Neutrophil (primary cell): Measurements from ENCODE around the gene S100PBP.
A peak's percentile ranks its signal among the peaks of the same experiment; 100 is the strongest.

Source experiments
- H3K27ac ChIP-seq: fragments of 200-600 bp; sonication (generic); 2 replicates; pipeline ENCODE4 v1.5.1; 2016; ENCODE audit warnings: mild to moderate bottlenecking, moderate library complexity
- H3K27me3 ChIP-seq: fragments of 200-600 bp; sonication (generic); 2 replicates; pipeline ENCODE4 v1.6.0; 2016; ENCODE audit warnings: mild to moderate bottlenecking
- H3K36me3 ChIP-seq: fragments of 200-600 bp; sonication (generic); 2 replicates; pipeline ENCODE4 v1.5.1; 2017
- H3K4me1 ChIP-seq, 2 experiments: fragments of 200-600 bp in 1 of 2; sonication (generic) in 1 of 2; 1 replicate in 1 of 2; 2 replicates in 1 of 2; pipeline versions ENCODE4 v1.5.1 to v1.6.1; 2013 to 2016; ENCODE audit warnings: low read depth in 1 of 2, low read length in 1 of 2, mild to moderate bottlenecking in 1 of 2, moderate library complexity in 1 of 2; ENCODE audit not compliant: control insufficient read depth in 1 of 2, insufficient read depth in 1 of 2
- H3K4me3 ChIP-seq, 2 experiments: fragments of 200-600 bp in 1 of 2; sonication (generic) in 1 of 2; 1 replicate in 1 of 2; 2 replicates in 1 of 2; pipeline ENCODE4 v1.5.1; 2013 to 2016; ENCODE audit warnings: low read depth in 1 of 2, low read length in 1 of 2, mild to moderate bottlenecking in 1 of 2, moderate library complexity in 1 of 2
- H3K9me3 ChIP-seq: fragments of 200-600 bp; sonication (generic); 2 replicates; pipeline ENCODE4 v1.5.1; 2016
- CTCF ChIP-seq: fragments of 200-600 bp; sonication (generic); IDR thresholded peaks from 2 replicates; pipeline ENCODE4 v1.5.1; 2016; ENCODE audit warnings: antibody characterized with exemption

The S100PBP gene

GRCh38 chr1:32890516-32891240, 73.2 kb downstream of the S100PBP start:
- Histone ChIP-seq H3K4me1 (peaks cover 0 to 10% of the 10 kb centered on the region in 2 experiments), H3K36me3 (no peaks in the 10 kb centered on the region), H3K9me3 (no peaks in the 10 kb centered on the region), H3K27me3 (peaks cover 100% of the 10 kb centered on the region), H3K27ac (no peak overlapping the region), H3K4me3 (no peak overlapping the region)
- TF ChIP-seq CTCF = no peak

GRCh38 chr1:32891241-32891570, 73.8 kb downstream of the S100PBP start:
- Histone ChIP-seq H3K27ac (no peak overlapping the region), H3K4me3 (no peak overlapping the region), H3K36me3 (no peaks in the 10 kb centered on the region), H3K4me1 (peaks cover 0 to 10% of the 10 kb centered on the region in 2 experiments), H3K9me3 (no peaks in the 10 kb centered on the region), H3K27me3 (peaks cover 100% of the 10 kb centered on the region)
- no peak for TF ChIP-seq CTCF

GRCh38 chr1:32891630-32892029, 74.2 kb downstream of the S100PBP start:
- Histone ChIP-seq H3K27me3 (peaks cover 100% of the 10 kb centered on the region), H3K9me3 (no peaks in the 10 kb centered on the region), H3K36me3 (no peaks in the 10 kb centered on the region)

GRCh38 chr1:32892368-32893197, 75.1 kb downstream of the S100PBP start:
- H3K27me3 ChIP-seq = peaks cover 100% of the 10 kb centered on the region
- H3K4me3 ChIP-seq = no peak overlapping the region
- peak; percentile 27 for TF ChIP-seq CTCF
- no peaks in the 10 kb centered on the region for H3K36me3 ChIP-seq
- H3K9me3 ChIP-seq = no peaks in the 10 kb centered on the region
- peaks cover 0 to 10% of the 10 kb centered on the region in 2 experiments for H3K4me1 ChIP-seq
- no peak overlapping the region for H3K27ac ChIP-seq

More at GRCh38 chr1:32891630-32892029, 74.2 kb downstream of the S100PBP start:
- no peak for TF ChIP-seq CTCF
- Histone ChIP-seq H3K4me1 (peaks cover 0 to 10% of the 10 kb centered on the region in 2 experiments), H3K27ac (no peak overlapping the region), H3K4me3 (no peak overlapping the region)

- H3K4me1 ChIP-seq = peaks cover 0 to 10% of the 10 kb centered on the region in 2 experiments
- peaks cover 100% of the 10 kb centered on the region for H3K27me3 ChIP-seq
- H3K9me3 ChIP-seq = no peaks in the 10 kb centered on the region
- peak; percentile 4 for TF ChIP-seq CTCF
- H3K36me3 ChIP-seq = no peaks in the 10 kb centered on the region
- no peak overlapping the region for H3K4me3 ChIP-seq
- no peak overlapping the region for H3K27ac ChIP-seq
Measured at GRCh38 chr1:32893198-32894018, 76.0 kb downstream of the S100PBP start.
